IPS-20b (cell line): ENCODE results near the gene KIRREL3.
A peak's percentile ranks its signal among the peaks of the same experiment; 100 is the strongest.

Experiments used
- H3K27ac ChIP-seq: one replicate; pipeline ENCODE4 v1.5.1; 2013; ENCODE audit warnings: low read length
- H3K27me3 ChIP-seq: 2 replicates; pipeline ENCODE4 v1.6.1; 2013; ENCODE audit warnings: mild to moderate bottlenecking, low read length, inconsistent platforms; ENCODE audit not compliant: insufficient read depth
- H3K36me3 ChIP-seq: 2 replicates; pipeline ENCODE4 v1.6.1; 2013; ENCODE audit warnings: low read depth, mild to moderate bottlenecking, inconsistent platforms, low read length, moderate library complexity; ENCODE audit not compliant: insufficient read depth
- H3K4me1 ChIP-seq: 2 replicates; pipeline ENCODE4 v1.6.1; 2013; ENCODE audit warnings: mild to moderate bottlenecking, control low read depth, inconsistent platforms, low read length, moderate library complexity; ENCODE audit not compliant: insufficient read depth
- H3K4me3 ChIP-seq: 2 replicates; pipeline ENCODE4 v1.5.1; 2013; ENCODE audit warnings: mild to moderate bottlenecking, low read length, inconsistent platforms
- H3K9ac ChIP-seq: 2 replicates; pipeline ENCODE4 v1.6.1; 2013; ENCODE audit warnings: low read depth, mild to moderate bottlenecking, inconsistent platforms, low read length, moderate library complexity
- H3K9me3 ChIP-seq: 2 replicates; pipeline ENCODE4 v1.6.1; 2013; ENCODE audit warnings: mild to moderate bottlenecking, low read depth, low read length, inconsistent platforms; ENCODE audit not compliant: insufficient read depth

Gene KIRREL3

DNA sequence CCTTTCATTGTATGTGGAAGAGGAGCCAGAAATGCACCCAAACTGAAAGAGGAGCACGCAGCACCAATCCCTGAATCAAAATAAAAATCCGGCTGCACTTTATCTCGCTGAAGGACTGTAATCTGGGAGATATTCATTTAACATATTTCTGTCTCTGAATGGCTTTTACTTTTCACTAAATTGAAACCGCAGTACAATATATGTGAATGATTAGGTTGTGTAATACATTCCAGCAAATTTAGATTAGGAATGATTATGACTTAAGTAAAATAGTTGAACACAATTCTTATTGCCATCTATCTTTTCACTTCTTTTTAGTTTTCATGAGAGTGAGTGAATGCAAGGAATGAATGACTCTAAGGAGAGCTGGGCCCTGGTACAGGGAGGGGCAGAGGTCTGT is 413.0 kb downstream of the KIRREL3 start:
- Histone ChIP-seq H3K36me3 (no peaks in the 10 kb centered on the region), H3K4me1 (peaks cover 14% of the 10 kb centered on the region; the same call in 1 of the 2 replicates), H3K4me3 (no peak overlapping the region), H3K27ac (no peak overlapping the region), H3K27me3 (no peaks in the 10 kb centered on the region), H3K9ac (no peak overlapping the region), H3K9me3 (no peaks in the 10 kb centered on the region)

DNA sequence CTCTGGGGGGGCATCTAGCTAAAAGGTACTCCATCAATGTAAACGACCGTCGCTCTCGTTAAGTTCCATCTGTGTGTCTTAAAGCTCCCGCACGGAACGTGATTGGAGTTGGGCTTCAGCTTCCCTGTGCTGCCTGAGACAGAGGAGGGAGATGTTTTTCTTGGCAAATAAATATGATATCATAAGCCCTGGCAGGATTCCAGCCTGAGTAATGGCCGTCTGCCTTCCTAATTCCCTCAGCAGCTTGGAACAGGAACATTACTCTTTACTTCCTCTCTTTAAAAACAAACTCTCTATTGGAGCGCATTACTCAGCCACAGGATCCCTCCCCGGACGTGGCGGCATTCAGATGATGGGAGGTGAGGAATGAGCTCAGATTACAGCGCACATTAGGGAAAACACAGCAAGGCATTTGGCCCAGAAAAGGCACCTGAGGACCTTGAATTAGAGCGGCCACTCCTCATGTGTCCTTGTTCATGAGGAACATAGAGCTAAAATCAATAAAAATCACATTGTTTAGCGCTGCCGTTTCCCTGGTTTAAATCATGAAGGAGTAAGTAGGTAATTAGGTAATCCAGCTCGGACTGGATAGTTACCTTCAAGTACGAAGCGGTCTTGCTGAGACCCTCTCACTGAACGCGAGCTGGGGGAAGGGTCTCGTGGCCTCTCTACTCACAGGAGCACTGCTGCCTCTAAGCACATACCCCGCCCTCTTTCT is 414.6 kb downstream of the KIRREL3 start:
- Histone ChIP-seq H3K27ac (peak overlapping the region; percentile 82), H3K27me3 (no peaks in the 10 kb centered on the region), H3K4me3 (peak overlapping the region; percentile 31; the same call in 1 of the 2 replicates)

DNA sequence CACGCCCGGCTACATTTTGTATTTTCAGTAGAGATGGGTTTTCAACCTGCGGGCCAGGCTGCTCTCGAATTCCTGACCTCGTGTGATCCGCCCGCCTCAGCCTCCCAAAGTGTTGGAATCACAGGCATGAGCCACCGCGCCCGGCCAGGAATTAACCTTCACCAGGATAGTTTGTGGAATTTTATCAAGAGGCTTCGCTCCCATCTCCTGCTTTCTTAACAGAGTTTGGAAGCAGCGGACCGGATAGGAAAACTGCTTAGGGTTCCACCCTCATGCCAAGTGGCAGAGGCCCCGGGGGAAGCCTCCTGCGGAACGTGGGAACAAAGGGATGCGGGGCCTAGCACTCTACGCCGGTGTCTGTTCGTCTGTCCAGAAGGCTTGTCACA is 415.2 kb downstream of the KIRREL3 start:
- peak overlapping the region; percentile 31; the same call in 1 of the 2 replicates for H3K4me3 ChIP-seq
- peak overlapping the region; percentile 65; the same call in 1 of the 2 replicates for H3K9ac ChIP-seq
- H3K36me3 ChIP-seq, result no peaks in the 10 kb centered on the region
- H3K27me3 ChIP-seq, result no peaks in the 10 kb centered on the region
- H3K4me1 ChIP-seq, result peaks cover 14% of the 10 kb centered on the region; the same call in 1 of the 2 replicates
- H3K27ac ChIP-seq, result peak overlapping the region; percentile 82
- no peaks in the 10 kb centered on the region for H3K9me3 ChIP-seq

More for the DNA sequence above, 414.6 kb downstream of the KIRREL3 start:
- no peaks in the 10 kb centered on the region for H3K9me3 ChIP-seq
- no peaks in the 10 kb centered on the region for H3K36me3 ChIP-seq
- peaks cover 14% of the 10 kb centered on the region; the same call in 1 of the 2 replicates for H3K4me1 ChIP-seq
- peak overlapping the region; percentile 65; the same call in 1 of the 2 replicates for H3K9ac ChIP-seq

DNA sequence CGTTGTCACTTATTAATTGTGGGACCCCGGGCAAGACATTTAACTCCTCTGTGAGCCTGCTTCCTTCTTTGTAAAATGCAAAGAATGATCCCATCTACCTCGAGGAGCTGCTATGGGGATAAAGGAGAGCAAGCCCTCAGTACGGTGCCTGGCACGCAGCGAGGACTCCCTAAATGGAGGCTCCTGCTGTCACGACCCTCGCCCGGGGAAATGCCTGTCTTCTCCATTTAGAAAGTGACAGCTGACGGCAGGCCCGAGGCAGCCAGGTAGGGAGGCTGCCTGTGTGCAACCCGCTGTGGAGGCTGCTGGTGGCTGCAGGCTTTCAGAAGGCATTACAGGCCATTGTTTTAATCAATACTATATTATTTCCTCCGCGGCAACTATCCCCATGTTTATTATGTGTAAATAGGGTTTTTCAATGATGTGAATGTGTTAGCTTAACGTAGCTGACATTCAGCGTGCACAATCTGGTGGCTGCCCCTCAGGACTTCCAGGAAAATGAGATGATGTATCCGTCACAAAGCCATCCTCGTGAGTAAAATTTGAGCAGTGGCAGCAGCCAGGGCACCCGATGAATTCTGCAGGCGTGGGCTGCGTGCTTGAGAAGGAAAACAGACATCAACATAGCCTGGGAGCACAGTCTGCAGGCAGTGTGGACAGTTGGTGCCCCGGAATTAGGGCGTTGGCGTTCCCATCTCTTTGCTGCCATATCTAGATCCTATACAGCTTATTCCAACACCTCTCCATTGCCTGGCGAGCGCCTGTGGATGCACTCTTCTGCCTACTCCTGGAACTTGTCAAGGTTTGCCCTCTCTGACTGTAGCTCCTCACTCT is 416.8 kb downstream of the KIRREL3 start:
- peaks cover 14% of the 10 kb centered on the region; the same call in 1 of the 2 replicates for H3K4me1 ChIP-seq
- no peaks in the 10 kb centered on the region for H3K9me3 ChIP-seq
- no peaks in the 10 kb centered on the region for H3K27me3 ChIP-seq

DNA sequence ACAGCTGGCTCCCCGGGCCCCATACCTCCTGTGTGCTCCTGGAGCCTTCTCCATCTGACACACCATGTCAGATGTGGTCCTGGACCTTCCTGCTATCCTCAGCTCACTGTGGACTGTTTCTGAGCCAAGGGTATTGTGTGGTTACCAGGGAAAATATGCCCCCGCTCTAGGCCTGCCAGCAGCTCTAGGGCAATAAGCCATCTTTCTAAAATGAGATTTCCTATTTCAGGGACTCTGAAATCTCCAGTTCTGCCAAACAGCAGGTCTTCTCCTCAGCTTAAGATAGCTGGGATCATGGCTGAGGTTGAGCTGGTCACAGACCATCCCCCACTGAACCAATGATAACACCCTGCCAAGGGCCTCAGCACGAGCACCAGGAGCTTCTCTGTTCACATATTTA is 417.5 kb downstream of the KIRREL3 start:
- no peak overlapping the region for H3K27ac ChIP-seq
- H3K4me3 ChIP-seq, result no peak overlapping the region
- H3K9me3 ChIP-seq, result no peaks in the 10 kb centered on the region
- H3K9ac ChIP-seq, result no peak overlapping the region
- H3K36me3 ChIP-seq, result no peaks in the 10 kb centered on the region
- no peaks in the 10 kb centered on the region for H3K27me3 ChIP-seq
- H3K4me1 ChIP-seq, result peaks cover 14% of the 10 kb centered on the region; the same call in 1 of the 2 replicates

More for the DNA sequence above, 416.8 kb downstream of the KIRREL3 start:
- no peaks in the 10 kb centered on the region for H3K36me3 ChIP-seq
- H3K4me3 ChIP-seq, result no peak overlapping the region
- no peak overlapping the region for H3K9ac ChIP-seq
- H3K27ac ChIP-seq, result no peak overlapping the region

DNA sequence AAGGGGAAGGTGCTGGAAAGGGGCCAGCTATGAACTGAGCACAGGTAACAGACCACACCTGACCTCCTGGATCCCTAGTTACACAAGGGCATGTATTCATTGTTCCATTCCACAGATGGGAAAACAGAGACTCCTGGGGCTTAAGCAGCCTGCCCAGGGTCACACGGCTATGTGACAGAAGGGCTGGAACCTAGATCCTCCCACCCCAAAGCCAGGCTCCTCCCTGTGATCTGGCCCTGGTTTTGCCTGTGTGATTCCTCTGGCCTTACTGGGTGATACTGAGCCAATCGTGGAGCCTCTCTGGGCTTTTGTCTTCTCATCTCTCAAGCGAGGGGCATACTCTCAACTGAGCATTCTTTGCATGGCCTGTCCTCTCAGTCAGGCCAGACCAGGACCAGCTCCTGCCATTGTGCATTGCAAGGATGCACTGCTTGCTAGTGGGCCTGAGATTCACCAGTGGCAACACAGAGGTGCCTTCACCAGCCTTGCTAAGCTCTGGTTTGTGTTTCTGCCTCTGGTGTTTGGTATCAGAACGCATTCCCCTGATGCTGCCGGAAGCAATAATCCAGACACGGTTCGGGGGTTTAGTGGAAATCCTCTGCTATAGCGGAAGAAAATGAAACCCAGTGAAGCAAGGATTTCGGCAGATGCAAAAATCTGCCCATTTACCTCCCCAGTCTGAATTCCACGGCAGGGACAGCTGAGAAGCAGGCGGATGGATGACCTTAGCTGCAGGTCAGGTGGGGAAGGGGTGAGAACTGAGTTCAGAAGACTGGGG is 418.5 kb downstream of the KIRREL3 start:
- no peak overlapping the region for H3K27ac ChIP-seq
- H3K36me3 ChIP-seq, result no peaks in the 10 kb centered on the region
- no peaks in the 10 kb centered on the region for H3K9me3 ChIP-seq
- H3K27me3 ChIP-seq, result no peaks in the 10 kb centered on the region
- no peak overlapping the region for H3K4me3 ChIP-seq
- peaks cover 14% of the 10 kb centered on the region; the same call in 1 of the 2 replicates for H3K4me1 ChIP-seq
- no peak overlapping the region for H3K9ac ChIP-seq

DNA sequence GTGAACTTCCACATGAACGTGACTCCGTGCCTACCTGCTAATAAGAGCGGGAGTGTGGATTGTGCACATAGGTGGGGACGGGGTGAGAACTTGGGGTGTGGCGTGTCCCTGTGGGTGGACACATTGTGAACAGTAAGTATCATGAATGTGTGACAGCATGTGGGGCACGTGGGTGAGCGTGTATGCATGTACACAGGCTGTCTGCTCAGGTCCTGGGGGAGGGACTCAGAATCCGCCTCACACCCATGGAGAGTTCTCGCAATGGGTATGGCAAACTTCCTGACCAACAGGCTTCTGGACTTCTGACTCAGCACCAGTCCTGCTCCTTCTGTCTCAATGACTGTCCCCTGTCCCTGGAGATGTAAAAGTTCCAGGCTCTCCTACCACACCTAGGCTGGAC is 422.1 kb downstream of the KIRREL3 start:
- 0 out of 2 replicates have a peak, but pooled peaks cover 3% of the 10 kb centered on the region for H3K27me3 ChIP-seq
- H3K4me3 ChIP-seq, result no peak overlapping the region
- no peaks in the 10 kb centered on the region for H3K36me3 ChIP-seq
- H3K27ac ChIP-seq, result no peak overlapping the region
- peaks cover 4% of the 10 kb centered on the region; the same call in 1 of the 2 replicates for H3K4me1 ChIP-seq
- H3K9me3 ChIP-seq, result no peaks in the 10 kb centered on the region
- H3K9ac ChIP-seq, result no peak overlapping the region

DNA sequence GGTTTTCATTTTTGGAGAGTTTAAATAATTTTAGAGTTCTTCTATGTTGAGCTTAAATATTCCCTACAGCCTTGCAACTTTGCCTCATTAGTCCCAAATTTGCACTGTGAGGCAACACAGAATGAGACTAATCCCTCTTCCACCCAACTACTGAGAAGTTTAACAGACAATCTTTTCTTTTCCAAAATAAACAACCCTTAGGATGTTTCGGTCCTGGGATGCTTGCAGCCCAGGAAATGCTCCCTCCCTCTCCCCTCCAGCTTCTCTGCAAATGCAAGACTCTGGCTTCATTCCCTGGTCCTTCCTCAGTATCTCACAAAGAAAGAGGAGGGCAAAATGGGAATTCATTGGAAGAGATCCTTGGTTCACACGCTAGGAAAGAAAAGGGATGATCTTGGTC is 422.5 kb downstream of the KIRREL3 start:
- no peaks in the 10 kb centered on the region for H3K9me3 ChIP-seq
- H3K27me3 ChIP-seq, result 0 out of 2 replicates have a peak, but pooled peaks cover 3% of the 10 kb centered on the region
- H3K4me3 ChIP-seq, result no peak overlapping the region
- H3K4me1 ChIP-seq, result peaks cover 4% of the 10 kb centered on the region; the same call in 1 of the 2 replicates
- H3K27ac ChIP-seq, result no peak overlapping the region
- H3K36me3 ChIP-seq, result no peaks in the 10 kb centered on the region
- H3K9ac ChIP-seq, result no peak overlapping the region

DNA sequence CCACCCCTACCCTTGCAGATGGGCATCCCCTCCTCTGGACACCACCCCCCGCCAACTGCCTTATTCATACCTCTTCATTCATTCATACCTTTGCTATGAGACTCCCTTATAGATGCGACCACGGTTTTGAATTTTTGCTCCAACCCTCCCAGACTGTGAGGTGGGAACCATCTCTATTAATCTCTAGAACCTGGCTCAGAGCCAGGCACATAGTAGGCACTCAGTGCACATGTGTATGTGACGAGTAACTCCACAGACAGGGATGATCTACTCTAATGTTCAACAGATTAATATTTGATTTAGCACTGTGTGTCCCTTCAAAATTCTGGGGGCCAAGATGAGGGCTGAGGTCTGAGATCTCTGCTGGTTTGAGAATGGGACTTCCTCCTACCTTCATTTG is 424.7 kb downstream of the KIRREL3 start:
- H3K27ac ChIP-seq, result no peak overlapping the region
- H3K36me3 ChIP-seq, result no peaks in the 10 kb centered on the region
- no peak overlapping the region for H3K9ac ChIP-seq
- peaks cover 4% of the 10 kb centered on the region; the same call in 1 of the 2 replicates for H3K4me1 ChIP-seq
- no peaks in the 10 kb centered on the region for H3K9me3 ChIP-seq
- no peak overlapping the region for H3K4me3 ChIP-seq
- H3K27me3 ChIP-seq, result peaks cover 3% of the 10 kb centered on the region; the same call in 1 of the 2 replicates

DNA sequence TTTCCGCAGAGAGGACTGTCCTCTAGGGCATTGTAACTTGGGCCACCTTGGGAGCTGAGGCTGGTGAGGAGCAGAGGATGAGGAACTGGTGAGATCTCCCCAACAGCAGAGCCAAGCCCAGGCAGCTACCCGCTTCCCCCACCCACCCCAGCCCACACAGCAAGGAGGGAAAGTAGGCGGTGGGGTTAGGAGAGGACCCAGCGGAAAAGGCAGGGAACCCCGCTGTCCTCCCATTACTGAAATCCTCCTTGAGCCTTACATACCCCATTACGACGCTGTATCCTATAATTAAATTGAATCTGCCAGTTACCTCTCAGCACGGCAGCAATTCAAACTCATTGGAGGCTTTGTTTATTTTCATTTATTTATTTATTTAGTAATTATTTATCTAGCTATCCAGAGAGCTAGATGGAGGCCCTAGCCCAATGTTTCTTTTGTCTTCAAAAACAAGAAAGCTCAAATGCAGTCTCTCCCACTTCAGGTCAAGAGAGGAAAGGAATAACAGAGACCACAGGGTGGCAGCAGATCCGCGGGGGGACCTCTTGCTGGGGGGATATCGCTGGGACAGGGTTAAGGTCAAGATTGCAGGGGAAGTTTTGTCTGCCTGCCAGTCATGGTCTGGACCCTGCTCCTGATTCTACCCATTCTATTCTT is 427.1 kb downstream of the KIRREL3 start:
- no peaks in the 10 kb centered on the region for H3K36me3 ChIP-seq
- H3K4me1 ChIP-seq, result peaks cover 4% of the 10 kb centered on the region; the same call in 1 of the 2 replicates
- peaks cover 3% of the 10 kb centered on the region; the same call in 1 of the 2 replicates for H3K27me3 ChIP-seq
- H3K9me3 ChIP-seq, result no peaks in the 10 kb centered on the region
- no peak overlapping the region for H3K4me3 ChIP-seq
- H3K9ac ChIP-seq, result no peak overlapping the region
- no peak overlapping the region for H3K27ac ChIP-seq

DNA sequence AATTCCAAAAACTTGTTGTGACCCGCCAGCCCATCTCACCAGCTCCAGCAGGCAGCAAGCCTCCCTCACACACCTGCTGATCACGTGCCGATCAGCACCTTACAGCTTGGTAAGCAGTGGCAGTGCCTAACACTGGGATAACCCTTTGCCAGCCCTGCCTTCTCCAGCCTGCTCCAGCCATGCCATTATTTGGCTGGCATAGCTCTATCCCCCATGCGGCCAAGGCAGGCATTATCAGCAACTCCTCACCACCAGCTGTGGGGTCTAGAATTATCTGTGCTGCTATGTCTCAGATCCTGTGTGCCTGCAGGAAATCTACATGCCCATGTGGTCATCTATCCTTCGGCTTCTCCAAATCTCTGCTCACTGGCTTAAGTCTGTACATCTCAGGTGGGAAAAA is 430.1 kb downstream of the KIRREL3 start:
- Histone ChIP-seq H3K27me3 (peaks cover 12% of the 10 kb centered on the region), H3K9me3 (no peaks in the 10 kb centered on the region), H3K4me1 (peaks cover 4% of the 10 kb centered on the region; the same call in 1 of the 2 replicates), H3K9ac (no peak overlapping the region), H3K27ac (no peak overlapping the region), H3K36me3 (no peaks in the 10 kb centered on the region), H3K4me3 (no peak overlapping the region)
